OCI-M2 (cell line): Measurements from ENCODE around the gene ARMH4.

ENCODE experiments used
- DNase-seq: peaks from one replicate; lab custom pipeline; 2025; ENCODE audit not compliant: unreplicated experiment; lab: John Stamatoyannopoulos, UW

The ARMH4 gene, protein sequence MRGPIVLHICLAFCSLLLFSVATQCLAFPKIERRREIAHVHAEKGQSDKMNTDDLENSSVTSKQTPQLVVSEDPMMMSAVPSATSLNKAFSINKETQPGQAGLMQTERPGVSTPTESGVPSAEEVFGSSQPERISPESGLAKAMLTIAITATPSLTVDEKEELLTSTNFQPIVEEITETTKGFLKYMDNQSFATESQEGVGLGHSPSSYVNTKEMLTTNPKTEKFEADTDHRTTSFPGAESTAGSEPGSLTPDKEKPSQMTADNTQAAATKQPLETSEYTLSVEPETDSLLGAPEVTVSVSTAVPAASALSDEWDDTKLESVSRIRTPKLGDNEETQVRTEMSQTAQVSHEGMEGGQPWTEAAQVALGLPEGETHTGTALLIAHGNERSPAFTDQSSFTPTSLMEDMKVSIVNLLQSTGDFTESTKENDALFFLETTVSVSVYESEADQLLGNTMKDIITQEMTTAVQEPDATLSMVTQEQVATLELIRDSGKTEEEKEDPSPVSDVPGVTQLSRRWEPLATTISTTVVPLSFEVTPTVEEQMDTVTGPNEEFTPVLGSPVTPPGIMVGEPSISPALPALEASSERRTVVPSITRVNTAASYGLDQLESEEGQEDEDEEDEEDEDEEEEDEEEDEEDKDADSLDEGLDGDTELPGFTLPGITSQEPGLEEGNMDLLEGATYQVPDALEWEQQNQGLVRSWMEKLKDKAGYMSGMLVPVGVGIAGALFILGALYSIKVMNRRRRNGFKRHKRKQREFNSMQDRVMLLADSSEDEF

DNA sequence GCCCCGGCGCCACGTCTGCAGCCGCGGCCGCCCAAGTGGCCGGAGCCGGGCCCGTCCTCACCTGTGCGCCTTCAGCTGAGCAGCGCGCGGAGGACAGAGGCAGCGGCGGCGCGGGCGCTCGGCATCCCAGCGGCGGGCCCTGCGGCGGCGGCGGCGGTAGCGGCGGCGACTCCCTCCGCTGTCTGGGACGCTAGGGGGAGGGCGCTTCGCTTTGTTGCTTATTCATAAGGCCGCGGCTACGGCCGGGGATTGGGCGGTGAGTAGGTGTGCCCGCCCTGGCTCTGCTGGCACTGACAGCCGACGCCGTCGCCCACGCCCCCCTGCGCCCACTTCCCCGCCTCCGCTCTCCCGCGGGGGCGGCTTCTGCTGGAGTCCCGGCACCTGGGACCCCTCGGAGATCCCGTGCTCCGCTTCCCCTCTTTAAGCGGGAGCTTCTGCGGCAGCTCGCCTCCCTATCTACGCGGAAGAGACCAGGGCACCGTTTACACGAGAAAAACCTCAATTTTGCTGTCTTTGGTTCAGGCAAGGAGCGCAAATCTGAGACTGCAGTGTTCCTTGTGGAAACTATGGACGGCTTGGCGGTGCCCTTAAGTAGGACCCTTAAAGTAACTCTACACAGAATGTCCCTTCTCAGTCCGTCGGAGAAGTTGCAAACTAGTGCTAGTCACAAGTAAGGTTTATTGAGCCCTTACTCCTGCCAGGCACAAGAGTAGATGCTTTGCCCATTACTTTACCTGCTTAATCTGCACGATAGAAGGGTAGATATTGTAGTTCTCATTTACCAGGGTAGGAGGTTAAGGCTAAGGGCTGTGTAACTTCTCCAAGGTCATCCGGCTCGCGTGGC, at the start of gene ARMH4:
ARMH4 (minus strand) TSS at position 200 of the 844 bp plus-strand sequence. CDS start 12,855 bp downstream, outside the sequence.
- peak; percentile 38 for DNase-seq

DNA sequence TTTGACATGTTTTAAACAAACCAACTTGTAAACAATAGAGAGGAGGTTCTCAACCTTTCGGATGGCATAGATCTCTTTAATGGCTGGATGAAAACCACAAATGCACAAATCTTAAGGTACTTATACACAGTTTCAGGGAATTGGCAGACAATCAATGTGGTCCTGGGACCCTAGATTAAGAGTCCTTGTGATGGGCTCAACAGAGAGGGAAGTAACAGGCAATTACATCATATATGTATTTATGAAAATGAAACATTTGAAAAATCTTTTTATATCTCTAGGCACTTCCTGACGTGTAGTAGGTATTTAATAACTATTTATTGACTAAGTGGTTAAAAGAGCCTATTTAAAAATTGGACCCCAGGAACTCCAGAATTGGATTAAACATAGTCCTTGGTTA, 48.8 kb upstream of the ARMH4 start:
- DNase-seq: no peak

DNA sequence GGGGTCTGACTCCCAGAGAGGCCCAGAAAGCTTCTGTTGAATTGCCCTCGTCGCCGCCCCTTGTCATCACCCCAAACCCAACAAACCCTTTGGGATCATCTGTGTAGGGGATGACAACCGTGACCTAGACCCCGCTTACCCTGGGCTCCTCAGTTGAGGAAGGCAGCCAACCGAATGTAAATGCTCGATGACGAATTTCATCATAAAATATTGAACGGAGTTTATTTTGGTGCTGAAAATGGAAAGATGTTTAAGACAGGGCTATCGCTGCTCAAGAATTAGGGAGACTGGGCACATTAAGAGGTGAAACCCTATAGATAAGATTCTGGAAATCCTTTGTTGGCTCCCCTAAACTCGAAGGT, 48.4 kb upstream of the ARMH4 start:
- DNase-seq: no peak

DNA sequence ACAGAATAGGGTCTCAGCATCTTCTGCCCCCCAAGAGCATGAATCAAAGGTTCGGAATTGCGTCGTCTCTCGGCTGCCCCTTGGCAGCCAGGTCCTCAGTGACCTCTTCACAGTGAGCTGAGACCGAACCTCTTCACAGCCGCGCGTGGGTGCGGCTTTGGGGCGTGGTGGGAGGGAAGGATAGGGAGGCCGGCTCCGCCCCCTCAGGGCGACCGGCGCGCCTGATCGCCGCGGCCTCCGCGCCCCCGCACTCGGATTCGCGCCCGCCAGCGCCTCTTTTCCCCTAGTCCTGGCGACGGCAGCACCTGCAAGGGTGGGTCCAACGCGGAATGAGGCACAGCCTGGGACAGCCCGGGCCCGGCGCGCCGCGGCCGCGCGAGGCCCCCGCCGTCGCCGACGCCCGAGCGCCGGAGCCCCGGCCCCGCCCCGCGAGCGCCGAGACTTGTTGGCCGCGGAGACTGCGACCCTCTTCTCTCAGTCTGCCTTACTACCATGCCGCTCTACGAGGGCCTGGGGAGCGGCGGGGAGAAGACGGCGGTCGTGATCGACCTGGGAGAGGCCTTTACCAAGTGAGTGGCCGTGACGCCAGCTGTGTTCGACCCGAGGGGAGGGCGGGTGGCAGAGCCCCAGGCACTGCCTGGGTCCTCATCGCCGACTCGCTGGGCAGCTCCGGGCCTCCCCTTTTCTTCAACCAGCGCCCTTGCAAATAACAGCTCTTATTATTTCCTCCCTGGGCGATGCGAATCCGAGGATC, 47.9 kb upstream of the ARMH4 start, which contains the start of gene ACTR10:
ACTR10 (plus strand) TSS at position 424 of the 754 bp plus-strand sequence; CDS start at position 493, 69 bp downstream.
- DNase-seq: peak; percentile 46

- DNase-seq: no peak
Observed at GRCh38 chr14:58198086-58198485, 46.1 kb upstream of the ARMH4 start.

DNA sequence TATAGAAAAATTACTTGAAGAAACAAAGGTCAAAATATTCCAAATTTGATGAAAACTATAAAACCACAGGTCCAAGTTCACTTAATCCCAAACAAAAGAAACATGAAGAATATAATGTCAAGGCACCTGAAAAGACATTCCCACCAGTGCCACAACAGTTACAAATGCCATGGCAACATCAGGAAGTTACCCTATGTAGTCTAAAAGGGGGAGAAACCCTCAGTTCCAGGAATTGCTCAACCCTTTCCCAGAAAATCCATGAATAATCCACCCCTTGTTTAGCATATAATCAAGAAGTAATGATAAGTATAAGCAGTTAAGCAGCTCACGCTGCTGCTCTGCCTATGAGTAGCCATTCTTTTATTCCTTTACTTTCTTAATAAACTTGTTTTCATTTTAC, 44.2 kb upstream of the ARMH4 start:
- DNase-seq: no peak

- DNase-seq: no peak
Observed at GRCh38 chr14:58193542-58193941, 41.5 kb upstream of the ARMH4 start.

DNA sequence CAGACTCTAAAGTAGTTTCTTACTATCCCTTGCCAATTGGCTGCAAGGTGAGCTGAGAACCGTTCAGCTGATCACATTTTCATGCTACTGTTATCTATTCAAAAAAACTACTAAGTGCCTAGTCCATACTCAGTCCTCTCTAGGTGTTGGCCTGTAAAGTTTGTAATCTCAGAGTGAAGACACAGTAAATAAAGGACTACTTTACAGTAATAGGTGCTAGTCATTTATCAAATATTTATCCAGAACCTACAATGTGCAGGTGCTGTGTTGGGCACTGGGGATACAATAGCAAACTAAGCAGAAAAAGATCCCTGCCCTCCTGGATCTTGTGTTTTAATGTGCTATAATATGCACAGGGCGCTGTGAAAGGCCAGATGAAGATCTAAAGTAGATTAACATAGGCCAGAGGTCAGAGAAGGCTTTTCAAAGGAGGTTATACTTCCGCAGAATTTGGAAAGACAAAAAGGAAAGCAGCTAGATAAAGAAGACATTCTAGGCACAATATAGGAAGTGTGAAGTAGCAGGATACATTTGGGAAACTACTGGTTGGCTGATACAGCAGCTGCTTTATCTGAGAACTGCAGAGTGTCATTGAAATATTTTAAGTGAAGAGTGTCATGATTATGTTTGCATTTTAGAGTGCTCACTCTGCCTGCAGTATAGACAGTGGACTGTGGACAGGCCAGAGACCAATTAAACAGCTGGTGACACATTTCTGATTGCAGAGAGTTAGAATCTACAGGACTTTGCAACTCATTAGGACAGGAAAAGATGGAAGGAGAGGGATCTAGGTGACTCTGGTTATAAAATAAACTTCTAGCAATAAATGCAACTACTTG, 40.0 kb upstream of the ARMH4 start:
- DNase-seq: no peak

DNA sequence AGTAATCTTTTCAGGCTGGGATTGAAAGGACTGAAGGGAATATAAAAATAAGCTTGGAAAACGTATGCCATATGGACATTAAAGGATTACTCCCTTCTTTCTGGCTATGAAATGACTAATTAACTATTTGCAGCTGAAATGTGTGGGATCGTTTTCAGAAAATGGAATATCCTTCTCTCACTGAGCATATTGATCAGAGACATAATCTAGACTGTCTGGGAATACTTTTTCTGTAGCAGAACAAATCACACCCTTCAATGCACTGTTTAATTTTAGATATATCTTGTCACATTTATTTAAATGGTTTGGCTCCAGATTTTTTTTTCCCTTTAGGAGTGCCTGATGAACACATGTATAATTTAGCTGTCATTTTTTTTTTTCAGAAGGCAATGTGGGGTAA, 37.2 kb upstream of the ARMH4 start:
- DNase-seq: no peak

DNA sequence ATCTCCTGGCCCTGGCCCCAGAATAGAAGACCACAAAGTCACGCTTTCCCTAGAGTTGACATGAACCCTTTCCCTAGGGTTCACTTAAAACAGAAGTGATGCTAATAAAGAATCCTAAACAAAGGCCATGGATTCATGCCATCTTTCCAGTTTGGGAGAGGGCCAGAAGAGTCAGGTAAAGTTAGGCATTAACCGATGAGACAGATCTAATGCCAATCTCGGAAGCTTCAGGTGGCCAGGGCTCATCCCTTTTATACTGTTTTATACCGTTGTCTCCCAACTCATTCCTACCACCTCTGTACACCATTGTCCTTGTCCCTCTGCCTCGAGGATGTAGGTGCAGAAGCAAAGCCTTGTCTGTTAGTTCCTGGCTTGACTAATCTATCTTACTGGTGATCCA, 25.1 kb upstream of the ARMH4 start:
- no peak for DNase-seq

DNA sequence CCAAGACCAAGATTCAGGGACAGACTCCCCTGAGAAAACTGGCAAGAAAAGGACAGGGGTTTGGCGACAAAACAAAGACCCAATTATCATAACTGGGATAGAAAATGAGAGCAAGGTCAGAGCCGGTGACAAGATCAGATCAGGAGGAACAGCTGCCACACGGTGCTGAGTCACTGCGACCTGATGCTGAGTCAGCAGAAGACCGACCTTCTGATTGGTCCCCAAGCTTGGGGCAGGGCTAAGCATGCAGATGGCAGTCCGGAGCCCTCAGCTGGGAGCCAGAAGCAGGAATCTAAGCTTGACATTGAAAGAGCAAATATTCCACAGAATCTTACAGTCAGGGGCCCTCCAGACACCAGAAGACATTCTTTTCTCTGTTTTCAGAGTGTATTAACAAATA, 19.1 kb upstream of the ARMH4 start:
- DNase-seq: peak; percentile 61

DNA sequence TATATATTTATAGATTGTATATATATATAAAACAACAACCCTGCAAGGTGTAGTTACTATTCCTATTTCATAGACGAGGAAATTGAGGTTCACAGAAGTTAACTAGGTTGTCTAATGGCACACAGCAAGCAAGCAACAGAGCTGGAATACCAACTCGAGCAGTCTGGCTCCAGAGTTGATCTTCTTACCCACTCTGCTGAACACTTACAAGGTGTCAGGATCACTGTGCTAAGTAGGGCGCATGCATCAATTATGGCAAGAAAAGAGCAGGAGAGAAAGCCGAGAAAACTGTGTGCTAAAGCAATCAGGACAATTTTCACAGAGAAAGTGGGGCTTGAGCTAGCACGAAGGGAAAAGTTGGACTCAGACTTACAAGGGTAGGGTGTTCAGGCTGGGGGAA, 15.9 kb upstream of the ARMH4 start:
- no peak for DNase-seq

GRCh38 chr14:58167057-58167456, 15.0 kb upstream of the ARMH4 start:
- no peak for DNase-seq

DNA sequence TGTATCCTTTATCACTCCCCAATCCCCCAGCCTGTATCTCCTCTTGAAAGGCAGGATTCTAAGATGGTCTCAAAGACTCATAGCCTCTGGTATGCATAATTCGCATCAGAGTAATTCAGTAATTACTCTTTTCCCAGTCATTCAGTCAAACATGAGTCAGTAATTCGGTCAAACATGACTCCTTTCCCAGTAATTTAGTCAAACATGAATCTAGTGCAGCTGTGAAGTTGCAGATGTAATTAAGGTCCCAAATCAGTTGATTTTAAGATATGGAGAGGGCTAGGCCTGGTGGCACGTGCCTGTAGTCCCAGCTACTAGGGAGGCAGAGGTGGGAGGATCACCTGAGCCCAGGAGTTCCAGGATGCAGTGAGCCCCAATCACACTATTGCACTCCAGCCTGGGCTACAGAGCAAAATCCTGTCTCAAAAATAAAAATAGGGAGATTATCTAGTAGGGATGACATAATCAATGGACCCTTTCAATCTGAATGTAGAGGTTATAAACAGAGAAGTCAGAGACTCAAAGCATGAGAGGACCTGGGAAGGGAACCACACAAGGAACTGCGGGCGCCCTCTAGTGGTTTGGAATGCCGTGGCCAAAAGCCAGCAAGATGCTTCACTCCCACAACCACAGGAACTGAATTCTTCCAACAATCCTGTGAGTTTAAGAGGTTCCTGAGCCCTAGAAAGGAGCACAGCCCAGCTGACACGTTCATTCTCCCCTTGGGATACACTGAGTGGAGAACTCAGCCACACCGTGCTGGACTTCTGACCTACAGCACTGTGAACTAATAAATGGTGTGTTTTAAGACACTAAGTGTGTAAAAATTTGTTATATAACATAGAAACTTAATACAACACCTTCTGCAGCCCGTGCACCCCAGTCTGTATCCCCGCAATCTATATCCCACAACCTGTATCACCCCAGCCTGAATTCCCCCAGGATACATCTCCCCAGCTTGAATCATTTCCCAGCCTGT, 14.3 kb upstream of the ARMH4 start:
- DNase-seq: peak; percentile 61

GRCh38 chr14:58160561-58160960, 8.5 kb upstream of the ARMH4 start:
- no peak for DNase-seq

GRCh38 chr14:58151133-58152013, 640 bp downstream of the ARMH4 start:
- DNase-seq: no peak

DNA sequence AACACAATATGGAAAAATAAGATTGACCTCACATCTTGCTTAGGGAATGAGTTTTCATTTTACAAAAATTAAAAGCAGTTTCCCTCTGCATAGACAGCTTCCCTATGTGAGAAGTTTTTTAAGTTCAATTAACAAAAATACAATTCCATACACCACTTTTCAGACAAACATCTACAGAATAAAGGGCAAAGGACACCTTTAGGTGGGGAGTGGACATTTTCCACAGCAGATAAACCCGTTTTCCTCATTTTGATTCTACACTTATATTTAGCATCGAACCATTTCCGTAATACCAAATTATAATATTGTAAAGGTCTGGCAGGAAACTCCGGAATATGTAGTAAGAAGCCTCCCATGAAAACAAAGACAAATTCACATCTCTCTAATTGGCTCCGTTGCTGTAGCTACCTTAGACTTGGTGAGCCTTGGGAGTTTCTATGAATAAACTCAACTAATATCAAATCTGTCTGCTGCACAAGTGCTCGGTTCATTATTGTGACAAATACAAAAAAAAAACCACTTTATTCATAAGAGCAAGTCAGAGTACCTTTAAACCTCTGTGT, 1.7 kb downstream of the ARMH4 start:
- no peak for DNase-seq
